ENCODE results near the gene NUP54. TPM values are rescaled to one million over a fixed set of nuclear protein-coding genes. Genes with fewer than 3 reads are reported as not detected.

Gene NUP54
- total RNA-seq, 1 donor from 2014 or later: 68.8 TPM

DNA sequence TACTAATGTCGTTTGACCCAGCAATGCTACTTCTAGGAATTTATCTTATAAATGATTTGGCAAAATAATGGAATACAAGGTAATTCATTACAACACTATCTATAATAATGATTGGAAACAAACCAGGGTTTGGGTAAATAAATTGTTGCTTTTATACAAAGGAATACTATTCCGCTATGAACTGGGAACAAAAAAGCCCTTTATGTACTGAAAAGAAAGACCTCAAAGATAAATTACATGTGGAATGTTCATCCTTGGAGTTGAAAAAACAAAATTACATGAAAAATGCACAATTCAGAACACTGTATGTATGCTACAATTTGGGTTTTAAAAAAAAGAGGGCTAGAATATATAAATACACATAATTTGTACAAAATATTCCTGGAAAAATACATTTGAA is 5.2 kb upstream of the NUP54 start:
- Mint-ChIP-seq H3K27me3 (no peaks in the 10 kb centered on the region), H3K4me1 (ENCODE audit: low read depth) (peaks cover 8% of the 10 kb centered on the region)
- TF ChIP-seq, protein P1, sequence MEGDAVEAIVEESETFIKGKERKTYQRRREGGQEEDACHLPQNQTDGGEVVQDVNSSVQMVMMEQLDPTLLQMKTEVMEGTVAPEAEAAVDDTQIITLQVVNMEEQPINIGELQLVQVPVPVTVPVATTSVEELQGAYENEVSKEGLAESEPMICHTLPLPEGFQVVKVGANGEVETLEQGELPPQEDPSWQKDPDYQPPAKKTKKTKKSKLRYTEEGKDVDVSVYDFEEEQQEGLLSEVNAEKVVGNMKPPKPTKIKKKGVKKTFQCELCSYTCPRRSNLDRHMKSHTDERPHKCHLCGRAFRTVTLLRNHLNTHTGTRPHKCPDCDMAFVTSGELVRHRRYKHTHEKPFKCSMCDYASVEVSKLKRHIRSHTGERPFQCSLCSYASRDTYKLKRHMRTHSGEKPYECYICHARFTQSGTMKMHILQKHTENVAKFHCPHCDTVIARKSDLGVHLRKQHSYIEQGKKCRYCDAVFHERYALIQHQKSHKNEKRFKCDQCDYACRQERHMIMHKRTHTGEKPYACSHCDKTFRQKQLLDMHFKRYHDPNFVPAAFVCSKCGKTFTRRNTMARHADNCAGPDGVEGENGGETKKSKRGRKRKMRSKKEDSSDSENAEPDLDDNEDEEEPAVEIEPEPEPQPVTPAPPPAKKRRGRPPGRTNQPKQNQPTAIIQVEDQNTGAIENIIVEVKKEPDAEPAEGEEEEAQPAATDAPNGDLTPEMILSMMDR (IDR thresholded peaks at IDR 0.05; ENCODE audit: unreplicated experiment): no peak

DNA sequence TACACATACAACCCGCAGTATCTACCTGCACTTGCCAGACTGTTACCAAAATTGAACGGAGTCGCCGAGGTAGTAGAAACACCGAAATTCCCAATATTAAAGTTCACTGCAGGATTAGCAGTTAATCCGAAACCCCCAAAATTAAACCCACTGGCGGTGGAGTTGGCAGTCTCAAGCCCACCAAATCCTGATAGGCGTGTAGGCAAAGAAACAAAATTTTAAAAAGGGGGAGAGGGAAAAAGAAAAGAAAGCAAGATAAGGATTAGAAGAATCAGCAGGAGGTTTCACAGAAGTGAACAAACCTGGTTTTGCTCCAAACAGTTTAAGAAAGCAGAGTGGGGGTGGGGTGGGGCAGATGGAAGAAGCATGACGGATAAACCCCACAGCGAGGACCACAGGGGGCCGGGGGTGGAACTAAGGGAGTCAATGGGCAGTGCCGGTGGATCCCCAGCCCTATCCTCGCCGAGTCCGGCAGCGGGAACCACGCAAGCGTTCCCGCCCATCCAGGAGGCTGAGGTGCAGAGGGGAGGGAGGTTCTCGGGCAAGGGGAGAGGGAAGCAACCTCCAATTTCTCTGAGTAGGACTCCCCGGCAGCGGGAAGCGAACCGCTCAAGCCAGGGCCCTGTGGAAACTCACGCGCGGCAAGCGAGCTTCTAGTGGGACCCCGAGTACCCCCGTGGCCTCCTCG is 599 bp downstream of the NUP54 start:
- Mint-ChIP-seq H3K9me3 (ENCODE audit: low read depth) (no peaks in the 10 kb centered on the region), H3K4me1 (ENCODE audit: low read depth) (peaks cover 19% of the 10 kb centered on the region), H3K36me3 (ENCODE audit: insufficient read depth) (peaks cover 5% of the 10 kb centered on the region), H3K27me3 (no peaks in the 10 kb centered on the region), H3K4me3 (ENCODE audit: low read depth) (peak overlapping the region; percentile 97), H3K27ac (peak overlapping the region; percentile 92)
- TF ChIP-seq, protein P1 (IDR thresholded peaks at IDR 0.05; ENCODE audit: unreplicated experiment): no peak
- DNase-seq (ENCODE audit: low spot score, unreplicated experiment): peak; percentile 37

More for the DNA sequence above, 5.2 kb upstream of the NUP54 start:
- Mint-ChIP-seq H3K27ac (no peak overlapping the region), H3K4me3 (ENCODE audit: low read depth) (no peak overlapping the region), H3K9me3 (ENCODE audit: low read depth) (peaks cover 5% of the 10 kb centered on the region), H3K36me3 (ENCODE audit: insufficient read depth) (peaks cover 3% of the 10 kb centered on the region)
- DNase-seq (ENCODE audit: low spot score, unreplicated experiment): no peak

GRCh38 chr4:76144546-76144945 is 3.7 kb downstream of the NUP54 start:
- H3K27me3 Mint-ChIP-seq: no peaks in the 10 kb centered on the region
- H3K27ac Mint-ChIP-seq: no peak overlapping the region
- no peak overlapping the region for H3K4me3 Mint-ChIP-seq (ENCODE audit: low read depth)
- peaks cover 19% of the 10 kb centered on the region for H3K4me1 Mint-ChIP-seq (ENCODE audit: low read depth)
- peaks cover 17% of the 10 kb centered on the region for H3K36me3 Mint-ChIP-seq (ENCODE audit: insufficient read depth)
- no peak for DNase-seq (ENCODE audit: low spot score, unreplicated experiment)
- H3K9me3 Mint-ChIP-seq (ENCODE audit: low read depth): no peaks in the 10 kb centered on the region
- TF ChIP-seq, protein P1 (IDR thresholded peaks at IDR 0.05; ENCODE audit: unreplicated experiment): no peak

GRCh38 chr4:76141241-76141640 is 7.0 kb downstream of the NUP54 start:
- H3K27me3 Mint-ChIP-seq: no peaks in the 10 kb centered on the region
- no peak overlapping the region for H3K4me3 Mint-ChIP-seq (ENCODE audit: low read depth)
- DNase-seq (ENCODE audit: low spot score, unreplicated experiment): no peak
- no peak overlapping the region for H3K27ac Mint-ChIP-seq
- peaks cover 24% of the 10 kb centered on the region for H3K36me3 Mint-ChIP-seq (ENCODE audit: insufficient read depth)
- peaks cover 3% of the 10 kb centered on the region for H3K4me1 Mint-ChIP-seq (ENCODE audit: low read depth)
- no peaks in the 10 kb centered on the region for H3K9me3 Mint-ChIP-seq (ENCODE audit: low read depth)
- TF ChIP-seq, protein P1 (IDR thresholded peaks at IDR 0.05; ENCODE audit: unreplicated experiment): no peak

GRCh38 chr4:76127754-76128153 is 20.4 kb downstream of the NUP54 start:
- H3K4me1 Mint-ChIP-seq (ENCODE audit: low read depth): no peaks in the 10 kb centered on the region
- TF ChIP-seq, protein P1 (IDR thresholded peaks at IDR 0.05; ENCODE audit: unreplicated experiment): no peak
- no peak overlapping the region for H3K4me3 Mint-ChIP-seq (ENCODE audit: low read depth)
- no peaks in the 10 kb centered on the region for H3K9me3 Mint-ChIP-seq (ENCODE audit: low read depth)
- DNase-seq (ENCODE audit: low spot score, unreplicated experiment): no peak
- H3K27me3 Mint-ChIP-seq: no peaks in the 10 kb centered on the region
- no peak overlapping the region for H3K27ac Mint-ChIP-seq
- H3K36me3 Mint-ChIP-seq (ENCODE audit: insufficient read depth): peaks cover 30% of the 10 kb centered on the region

All from progenitor cell of endocrine pancreas (in vitro differentiated cells).